HG03135 (cell line): ENCODE data around the gene RNF144B.
"Not testable (repeated sequence)": the region's sequence is repeated elsewhere in the genome, so short reads cannot be mapped to it uniquely, and the experiment has no call there.

Source experiments
- ATAC-seq: cut with Tn5 transposase; IDR thresholded peaks from one replicate; pipeline ENCODE4 v1.9.1; 2021; ENCODE audit warnings: mild to moderate bottlenecking, moderate library complexity; ENCODE audit not compliant: unreplicated experiment

Gene RNF144B

GRCh38 chr6:18433059-18433458 lies 45.9 kb downstream of the RNF144B start:
- ATAC-seq, result no peak

GRCh38 chr6:18436341-18436740 lies 49.2 kb downstream of the RNF144B start:
- ATAC-seq, result no peak

- no peak for ATAC-seq
Measured at GRCh38 chr6:18439581-18439980, 52.4 kb downstream of the RNF144B start.

- ATAC-seq, result no peak
Measured at GRCh38 chr6:18441251-18441979, 54.3 kb downstream of the RNF144B start.

- no peak for ATAC-seq
Measured at GRCh38 chr6:18444111-18444510, 57.0 kb downstream of the RNF144B start.

- ATAC-seq, result no peak
Measured at GRCh38 chr6:18445228-18445627, 58.1 kb downstream of the RNF144B start.

GRCh38 chr6:18446771-18447170 lies 59.6 kb downstream of the RNF144B start:
- ATAC-seq, result no peak

- ATAC-seq, result no peak
Measured at GRCh38 chr6:18447552-18447951, 60.4 kb downstream of the RNF144B start.

- ATAC-seq, result no peak
Measured at GRCh38 chr6:18451756-18452155, 64.6 kb downstream of the RNF144B start.

- ATAC-seq, result no peak
Measured at GRCh38 chr6:18454446-18454845, 67.3 kb downstream of the RNF144B start.

- ATAC-seq, result no peak
Measured at GRCh38 chr6:18457065-18457737, 70.1 kb downstream of the RNF144B start.

- ATAC-seq, result not testable (repeated sequence)
Measured at GRCh38 chr6:18458086-18458485, 70.9 kb downstream of the RNF144B start.

- no peak for ATAC-seq
Measured at GRCh38 chr6:18463429-18463828, 76.3 kb downstream of the RNF144B start.

- ATAC-seq, result no peak
Measured at GRCh38 chr6:18464176-18464575, 77.0 kb downstream of the RNF144B start.

GRCh38 chr6:18465410-18466154 lies 78.4 kb downstream of the RNF144B start:
- no peak for ATAC-seq

GRCh38 chr6:18467741-18468502 lies 80.8 kb downstream of the RNF144B start:
- no peak for ATAC-seq

- no peak for ATAC-seq
Measured at GRCh38 chr6:18468503-18468843, 81.3 kb downstream of the RNF144B start.

GRCh38 chr6:18469536-18469935 lies 82.4 kb downstream of the RNF144B start:
- no peak for ATAC-seq

GRCh38 chr6:18471232-18471964 lies 84.2 kb downstream of the RNF144B start:
- ATAC-seq, result no peak

- no peak for ATAC-seq
Measured at GRCh38 chr6:18472941-18473340, 85.8 kb downstream of the RNF144B start.

GRCh38 chr6:18473755-18474154 lies 86.6 kb downstream of the RNF144B start:
- no peak for ATAC-seq
